GM18526 (cell line): Measurements from ENCODE around the gene PIK3C2G.

Experiments used
- POLR2A ChIP-seq: IDR thresholded peaks from 3 replicates; pipeline ENCODE4 v1.6.1; 2011; ENCODE audit not compliant: insufficient read length; ENCODE audit errors: extremely low read depth

Gene PIK3C2G

DNA sequence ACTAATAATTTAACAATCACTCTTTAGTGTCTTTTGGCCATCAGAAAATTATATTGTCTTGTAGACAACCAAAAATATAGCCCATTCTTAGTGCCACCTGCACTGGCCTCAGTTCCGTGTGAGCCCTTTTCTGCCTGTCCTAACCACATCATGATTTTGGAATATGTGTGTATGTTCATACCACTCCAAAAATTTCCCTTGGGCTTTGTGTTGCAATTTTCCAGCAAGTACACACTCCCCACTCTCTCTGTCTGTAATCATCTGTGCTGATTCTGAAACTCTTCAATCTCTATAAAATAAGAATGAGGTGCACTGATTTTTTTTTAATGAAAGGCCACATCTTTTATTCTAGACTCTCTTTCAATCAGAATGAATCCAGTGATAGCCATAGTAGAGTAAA is 196.0 kb downstream of the PIK3C2G start:
- TF ChIP-seq POLR2A: no peak

DNA sequence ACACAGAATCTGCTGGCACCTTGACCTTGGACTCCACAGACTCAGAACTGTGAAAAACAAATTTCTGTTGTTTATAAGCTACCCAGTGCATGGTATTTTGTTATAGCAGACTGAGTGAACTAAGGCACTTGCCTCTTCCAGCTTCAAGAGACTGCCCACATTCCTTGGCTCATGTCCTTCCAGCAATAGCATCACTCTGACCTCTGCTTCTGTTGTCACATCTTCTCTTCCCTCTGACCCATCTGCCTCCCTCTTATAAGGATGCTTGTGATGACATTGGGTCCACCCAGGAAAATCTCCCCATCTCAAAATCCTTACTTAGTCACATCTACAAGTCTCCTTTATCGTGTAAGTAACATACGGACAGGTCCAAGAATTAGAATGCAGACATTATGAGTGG is 200.4 kb downstream of the PIK3C2G start:
- TF ChIP-seq POLR2A: no peak

DNA sequence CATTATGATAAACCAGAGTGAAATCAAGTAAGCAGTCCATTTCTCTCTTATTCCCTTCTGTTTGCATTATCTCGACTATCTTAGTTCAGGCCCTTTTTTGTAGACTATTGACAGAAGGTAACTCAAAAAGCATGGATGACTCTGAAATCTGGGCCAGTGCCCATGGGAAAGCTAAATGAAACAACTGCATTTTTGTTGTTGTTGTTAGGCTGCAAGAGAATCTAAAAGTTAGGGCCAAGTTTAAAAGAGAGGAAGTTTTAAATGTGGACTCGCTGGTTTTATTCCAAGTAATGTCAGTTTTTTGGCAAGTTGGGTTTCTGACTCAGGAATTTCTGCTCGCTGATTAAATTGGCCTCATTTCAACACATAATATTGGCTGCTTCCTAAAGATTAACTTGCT is 201.1 kb downstream of the PIK3C2G start:
- no peak for TF ChIP-seq POLR2A

DNA sequence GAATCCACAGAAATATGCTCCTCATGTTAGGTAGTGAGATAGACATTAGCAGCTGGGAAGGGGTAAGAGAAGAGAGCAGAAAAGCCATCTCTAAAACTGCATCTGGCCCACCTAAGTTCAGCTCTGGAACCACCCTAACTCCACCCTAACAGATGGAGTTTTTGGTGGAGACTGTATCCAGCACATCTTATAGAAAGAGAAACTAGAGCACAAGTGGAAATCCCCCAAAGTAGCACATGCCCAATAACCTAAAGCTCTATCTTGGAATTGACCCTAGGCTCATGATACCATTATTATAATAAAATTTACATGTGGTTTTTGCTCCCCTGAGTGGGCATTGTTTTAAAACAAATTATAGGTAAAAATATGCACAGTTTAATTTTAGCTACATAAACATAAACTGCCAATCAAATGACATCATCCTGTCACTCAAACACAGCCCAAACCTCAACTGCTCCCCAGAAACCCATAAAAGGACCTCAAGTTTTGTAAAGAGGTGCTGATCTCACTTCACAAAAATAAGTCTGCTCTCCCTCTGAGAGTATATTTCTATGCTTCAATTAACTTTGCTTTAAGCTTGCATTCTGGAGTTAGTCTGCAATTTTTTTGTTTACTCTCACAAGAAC is 206.4 kb downstream of the PIK3C2G start:
- TF ChIP-seq POLR2A: no peak

DNA sequence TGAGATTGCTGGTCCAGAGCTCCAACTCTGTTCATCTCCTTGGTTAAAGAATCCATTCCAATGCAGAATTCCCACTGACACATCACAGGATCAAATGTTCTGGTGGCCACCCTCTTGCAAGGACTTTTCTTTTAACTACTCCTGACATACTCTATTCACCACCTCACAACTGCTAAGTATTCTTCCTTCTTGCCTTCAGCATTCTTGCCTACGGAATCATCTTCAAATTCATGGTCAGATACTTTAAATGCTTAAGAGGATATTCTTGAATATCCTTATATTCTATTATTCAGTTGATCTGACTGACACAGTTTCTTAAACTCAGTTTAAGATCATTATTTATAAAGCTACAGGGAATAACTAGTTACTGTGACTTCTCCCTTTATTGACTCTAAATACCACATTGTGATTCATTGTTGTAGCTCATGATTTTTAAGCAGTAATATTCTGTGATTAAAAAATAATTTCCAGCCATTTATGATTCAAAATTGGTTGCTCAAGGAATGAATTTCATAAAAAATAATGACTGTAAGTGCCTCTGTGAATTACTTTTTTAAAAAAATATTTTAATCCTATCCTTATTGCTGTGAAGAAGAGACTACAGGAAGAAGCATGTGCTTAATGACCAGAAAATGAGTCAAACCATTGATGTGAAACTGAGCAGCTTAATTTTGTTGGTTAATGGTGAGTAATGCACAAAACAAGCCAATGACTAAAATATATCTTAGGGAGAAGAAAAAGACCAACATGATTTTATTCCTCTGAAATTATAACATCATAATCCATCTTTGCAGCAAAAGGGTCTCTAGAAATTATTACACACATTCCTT is 207.1 kb downstream of the PIK3C2G start:
- no peak for TF ChIP-seq POLR2A

DNA sequence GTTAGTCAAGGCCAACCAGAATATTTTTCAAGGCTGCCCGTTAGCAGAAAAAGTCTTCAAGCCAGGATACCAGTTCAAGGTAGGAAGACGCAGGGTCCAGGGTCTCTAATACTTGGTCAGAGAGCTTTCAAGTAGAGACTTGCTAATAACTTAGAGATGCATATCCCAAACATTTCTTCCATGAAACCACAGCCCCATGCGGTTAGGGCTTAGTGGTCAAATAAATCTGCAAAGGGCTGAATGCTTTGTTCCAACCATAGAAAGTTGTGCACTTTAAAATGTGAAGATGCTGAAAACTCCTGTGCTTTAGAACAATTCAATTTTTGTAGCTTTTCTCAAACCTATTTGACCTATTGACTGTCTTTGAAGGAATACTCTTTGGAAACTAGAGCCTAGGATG is 208.9 kb downstream of the PIK3C2G start:
- no peak for TF ChIP-seq POLR2A

DNA sequence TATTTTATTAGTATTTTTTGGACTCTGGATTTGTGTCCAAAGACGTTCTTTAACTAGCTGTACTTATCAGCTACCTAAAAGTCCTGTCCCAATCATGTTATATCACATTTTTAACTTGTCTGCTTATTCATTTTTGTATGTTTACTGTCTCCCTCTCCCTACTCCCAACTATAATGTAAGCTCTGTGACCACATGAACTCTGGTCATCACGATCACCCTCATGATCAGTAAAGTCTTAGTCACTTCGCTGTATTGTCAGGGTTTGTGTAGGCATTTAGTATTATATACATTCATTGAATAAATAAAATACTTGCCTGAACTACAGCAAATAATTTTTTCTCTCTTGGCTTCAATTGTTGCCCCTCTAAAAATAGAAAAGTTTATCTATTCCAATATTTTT is 211.0 kb downstream of the PIK3C2G start:
- no peak for TF ChIP-seq POLR2A

DNA sequence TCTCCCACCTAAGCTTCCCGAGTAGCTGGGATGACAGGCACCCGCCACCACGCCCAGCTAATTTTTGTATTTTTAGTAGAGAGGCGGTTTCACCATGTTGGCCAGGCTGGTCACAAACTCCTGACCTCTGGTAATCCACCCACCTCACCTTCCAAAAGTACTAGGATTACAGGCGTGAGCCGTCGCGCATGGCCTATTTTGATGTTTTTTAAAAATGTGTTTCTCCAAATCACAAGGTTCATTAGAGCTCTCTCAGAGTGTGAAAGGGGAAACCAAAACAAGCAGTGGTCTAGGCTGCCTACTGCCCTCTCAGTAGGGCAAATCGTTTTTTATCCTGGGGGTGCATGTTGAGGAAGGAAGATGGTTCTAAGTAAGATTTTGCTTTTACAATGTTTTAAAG is 211.5 kb downstream of the PIK3C2G start:
- TF ChIP-seq POLR2A: no peak

DNA sequence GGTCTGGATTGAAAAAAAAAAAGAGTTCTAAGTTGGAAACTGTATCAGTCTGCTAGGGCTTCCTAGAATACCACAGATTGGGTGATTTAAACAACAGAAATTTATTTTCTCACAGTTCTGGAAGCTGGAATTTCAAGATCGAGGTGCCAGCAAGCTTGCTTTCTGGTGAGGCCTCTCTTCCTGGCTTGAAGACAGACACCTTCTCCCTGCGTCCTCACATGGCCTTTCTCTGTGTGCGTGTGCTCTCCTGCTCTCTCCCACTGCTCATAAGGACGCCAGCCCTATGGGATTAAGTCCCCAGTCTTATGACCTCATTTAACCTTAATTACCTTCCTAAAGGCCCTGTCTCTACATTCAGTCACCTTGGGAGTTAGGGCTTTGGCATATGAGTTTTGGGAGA is 215.5 kb downstream of the PIK3C2G start:
- no peak for TF ChIP-seq POLR2A

DNA sequence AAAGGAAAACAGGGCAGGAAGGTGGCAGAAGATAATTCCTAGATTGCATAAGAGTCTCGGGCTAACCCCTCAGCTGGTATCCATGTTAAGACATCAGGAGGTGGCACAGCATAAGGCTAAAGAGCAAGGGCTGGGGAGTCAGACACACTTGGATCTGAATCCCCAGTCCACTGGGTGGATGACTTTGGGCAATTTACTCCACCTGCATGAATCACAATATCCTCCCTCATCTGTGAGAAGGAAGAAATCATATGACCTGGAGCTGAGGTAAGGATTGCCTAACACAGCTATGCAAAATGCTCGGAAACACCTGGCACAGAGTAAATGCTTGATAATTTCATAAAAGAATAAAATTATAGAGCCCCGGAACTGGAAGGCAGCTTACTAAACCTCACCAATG is 217.9 kb downstream of the PIK3C2G start:
- TF ChIP-seq POLR2A: no peak

DNA sequence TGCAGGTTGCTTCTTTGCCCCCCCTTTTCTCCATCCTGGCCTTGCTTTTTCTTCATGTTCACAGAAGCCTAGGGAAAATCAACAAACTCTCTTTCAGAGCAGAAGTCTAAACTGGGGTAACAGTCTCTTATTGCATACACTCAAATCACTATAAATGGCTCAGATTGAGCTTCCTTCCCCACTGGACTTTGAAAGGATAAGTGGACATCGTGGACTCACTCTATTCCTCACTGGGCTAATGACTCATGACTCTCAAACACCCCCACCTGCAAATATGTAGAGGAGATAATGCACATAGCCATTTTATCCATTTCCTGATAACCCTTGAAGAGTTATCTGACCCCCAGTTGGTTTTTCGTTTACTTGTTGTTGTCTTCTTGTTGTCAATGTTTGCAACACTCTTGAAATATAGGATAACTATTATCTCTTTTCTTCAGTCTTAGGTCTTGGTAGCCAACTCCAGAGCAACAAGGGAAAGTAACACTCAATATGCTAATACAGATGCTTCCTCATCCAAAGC is 221.3 kb downstream of the PIK3C2G start:
- no peak for TF ChIP-seq POLR2A

DNA sequence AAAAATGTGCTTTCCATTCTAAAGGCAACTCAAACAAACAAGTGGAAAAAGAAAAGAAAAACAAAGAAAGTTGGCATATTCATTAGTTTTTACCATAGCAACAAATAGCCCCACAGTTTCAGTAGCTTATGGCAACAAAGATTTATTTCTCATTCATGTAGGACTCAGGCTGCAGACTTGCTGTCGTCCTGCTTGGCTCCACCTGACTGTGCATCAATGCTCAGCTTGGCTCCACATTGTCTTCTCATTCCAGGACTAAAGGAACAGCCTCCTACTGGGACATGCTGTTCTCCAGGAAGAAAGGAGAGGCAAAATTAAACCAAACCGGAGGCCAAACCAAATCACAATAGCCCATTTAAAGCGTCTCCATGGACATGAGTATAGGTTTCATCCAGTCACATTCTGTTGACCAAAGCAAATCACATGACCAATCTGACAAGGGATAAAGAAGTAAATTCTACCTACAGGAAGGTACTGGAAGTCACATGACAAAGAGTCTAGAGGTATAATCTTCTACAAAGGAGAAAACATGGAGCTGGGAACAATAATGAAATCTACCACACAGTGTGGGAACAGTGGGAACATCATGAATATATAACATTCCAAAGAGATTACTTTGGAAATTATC is 222.5 kb downstream of the PIK3C2G start:
- no peak for TF ChIP-seq POLR2A

DNA sequence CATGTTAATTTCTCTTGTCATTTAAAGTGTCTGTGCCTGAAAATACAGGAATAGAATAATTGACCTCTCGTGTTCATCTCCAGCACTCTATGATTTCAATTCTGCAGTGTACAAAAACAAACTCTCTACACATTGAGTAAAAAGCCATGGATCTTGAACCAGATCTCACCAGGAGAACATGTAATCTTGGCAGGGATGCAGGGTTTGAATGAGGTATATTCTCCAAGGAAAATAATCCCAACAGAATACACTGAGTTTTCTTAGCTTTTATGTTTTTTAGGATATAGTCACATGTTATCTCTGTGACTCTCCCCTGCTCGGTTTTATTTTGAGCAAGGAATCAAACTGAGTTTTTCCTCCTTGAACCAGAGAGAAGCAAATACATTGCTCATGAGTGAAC is 224.7 kb downstream of the PIK3C2G start:
- TF ChIP-seq POLR2A: no peak

DNA sequence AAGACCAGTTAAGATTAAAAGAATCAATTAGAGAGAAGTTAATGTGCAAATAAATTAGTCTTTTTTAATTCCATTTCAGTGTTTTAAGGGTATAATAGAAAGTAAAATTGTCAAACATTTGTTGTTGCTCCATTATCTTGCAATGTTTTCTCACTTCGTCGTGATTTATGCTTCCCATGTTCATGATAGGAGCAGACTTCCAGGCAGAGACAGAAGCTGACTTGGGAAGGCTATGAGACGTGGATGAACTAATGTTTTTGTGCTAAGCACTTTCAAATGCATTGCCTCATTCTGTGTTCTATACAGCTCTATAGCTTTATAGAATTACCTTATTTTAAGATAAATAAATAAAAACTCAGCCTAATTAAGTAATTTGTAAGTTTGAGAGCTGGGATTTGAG is 226.2 kb downstream of the PIK3C2G start:
- TF ChIP-seq POLR2A: no peak

DNA sequence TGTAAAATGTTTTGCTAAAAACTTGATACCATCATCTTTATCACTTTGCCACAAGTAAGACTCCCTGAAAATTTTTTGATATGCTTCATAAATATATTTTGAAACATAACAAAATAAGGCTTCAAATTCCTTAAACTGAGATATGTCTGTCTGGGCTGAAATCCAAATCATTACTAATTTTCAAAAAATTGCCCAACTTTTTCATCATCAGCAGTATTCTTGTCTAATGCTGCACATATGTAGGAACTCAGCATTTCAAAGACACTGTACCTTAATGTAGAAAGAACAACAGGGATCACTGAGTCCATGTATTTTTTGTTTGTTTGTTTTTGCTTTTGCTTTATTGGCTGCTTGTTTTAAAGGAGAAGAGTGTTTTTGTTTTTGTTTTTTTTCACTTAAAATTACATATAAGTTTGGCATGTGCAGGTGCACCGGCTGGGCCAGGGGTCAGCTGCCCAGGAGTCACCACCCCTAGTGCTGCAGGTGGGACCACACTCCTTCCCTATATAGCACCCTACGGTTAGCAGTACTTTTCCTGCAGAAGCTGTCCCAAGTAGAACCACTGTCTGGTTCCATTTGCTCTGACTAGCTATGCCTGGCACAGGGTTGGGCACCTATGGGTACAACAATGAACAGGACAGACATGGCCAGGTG is 231.2 kb downstream of the PIK3C2G start:
- TF ChIP-seq POLR2A: no peak

DNA sequence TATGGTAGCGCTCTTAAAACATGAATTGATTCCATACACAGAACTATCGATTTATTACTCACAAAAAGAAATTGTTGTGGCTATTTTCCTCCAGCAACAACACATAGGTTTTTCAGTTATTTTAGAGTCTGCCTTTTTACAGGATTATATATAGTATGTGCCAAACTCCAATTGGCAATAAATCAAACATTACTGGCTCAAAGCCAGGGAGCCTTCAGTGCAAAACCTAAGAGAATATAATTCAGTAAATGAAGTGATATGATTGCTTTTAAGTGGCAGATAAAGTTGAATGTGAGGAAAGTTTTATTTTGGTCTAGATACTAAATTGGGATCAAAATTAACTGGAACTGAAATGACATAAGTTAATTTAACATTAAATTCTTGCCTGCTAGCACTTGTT is 234.8 kb downstream of the PIK3C2G start:
- no peak for TF ChIP-seq POLR2A
